K562 (cell line): ENCODE data around the gene LTBP2. TPM values are rescaled to one million over a fixed set of nuclear protein-coding genes. Genes with fewer than 3 reads are reported as not detected.

Source experiments
- ATAC-seq: fragments of 200-7000 bp; cut with Tn5 transposase; 3 replicates; pipeline ENCODE4 v1.9.1; 2020; ENCODE audit warnings: moderate library complexity
- BruUV-seq: library from RNA; stranded (reverse); fragments of 400-500 nt; replicated peaks from 2 replicates; lab custom pipeline; 2021; lab: Mats Ljungman, UMichigan
- CTCF ChIA-PET: fragments of 300-600 bp; formaldehyde crosslinking; extraction: SDS; loops from one replicate; lab custom pipeline; 2021; ENCODE audit warnings: low intra/inter-chr PET ratio; lab: Yijun Ruan, JAX
- POLR2A ChIA-PET: fragments of 300-600, 350-650 bp; sonication (Branson Sonifier 250); formaldehyde crosslinking; extraction: SDS; loops from one replicate; lab custom pipeline; 2021; ENCODE audit warnings: antibody characterized with exemption, inconsistent platforms; lab: Yijun Ruan, JAX
- DNase-seq, 4 experiments: peaks; one replicate each; pipeline versions ENCODE4 v3.0.0 to v3.0.0-alpha.2; 2011 to 2018; ENCODE audit warnings: low spot score in 3 of 4, mixed read lengths in 3 of 4; ENCODE audit errors: extremely low read depth in 1 of 4
- FAIRE-seq: peaks from 2 replicates; lab custom pipeline; 2011; peaks lifted over from hg19 to GRCh38; lab: Jason Lieb, UNC
- H2AFZ ChIP-seq: 2 replicates; pipeline ENCODE4 v1.6.0; 2011; ENCODE audit warnings: low read depth, low read length, control low read depth, inconsistent platforms
- H3K27ac ChIP-seq: fragments of 200-600 bp; 3 replicates; pipeline ENCODE4 v1.8.0; 2011; ENCODE audit warnings: low read depth, mild to moderate bottlenecking, control low read depth, inconsistent platforms, low read length, moderate library complexity, mixed read lengths; ENCODE audit errors: extremely low read depth
- H3K27me3 ChIP-seq, 2 experiments: fragments of 300-600 bp in 1 of 2; 2 replicates in 1 of 2; 3 replicates in 1 of 2; pipeline versions ENCODE4 v1.6.0 to v1.8.0; 2011; ENCODE audit warnings: inconsistent platforms in 2 of 2, low read length in 2 of 2, mild to moderate bottlenecking in 1 of 2, mixed read lengths in 1 of 2, moderate library complexity in 1 of 2; ENCODE audit not compliant: control insufficient read depth in 2 of 2, insufficient read depth in 2 of 2
- H3K36me3 ChIP-seq: fragments of 300-600 bp; 3 replicates; pipeline ENCODE4 v1.8.0; 2011; ENCODE audit warnings: mild to moderate bottlenecking, low read length, inconsistent platforms; ENCODE audit not compliant: control insufficient read depth, insufficient read depth
- H3K4me1 ChIP-seq, 2 experiments: fragments of 200-600 bp in 1 of 2; replicated peaks in 1 of 2; 2 replicates in 1 of 2; 3 replicates in 1 of 2; pipeline versions ENCODE4 v1.5.1 to v1.8.0; 2011; ENCODE audit warnings: inconsistent platforms in 2 of 2, low read length in 2 of 2, mild to moderate bottlenecking in 1 of 2, mixed read lengths in 1 of 2, moderate library complexity in 1 of 2; ENCODE audit not compliant: control insufficient read depth in 2 of 2, insufficient read depth in 2 of 2
- H3K4me2 ChIP-seq: 2 replicates; pipeline ENCODE4 v1.6.1; 2011; ENCODE audit warnings: low read length, control low read depth, inconsistent platforms, mixed read lengths; ENCODE audit not compliant: insufficient read depth
- H3K4me3 ChIP-seq: fragments of 200-600 bp; sonication (generic), shearing (Covaris generic); 2 replicates; pipeline ENCODE4 v1.5.1; 2016; ENCODE audit warnings: control low read depth, inconsistent platforms
- H3K79me2 ChIP-seq: fragments of 200-600 bp; 3 replicates; pipeline ENCODE4 v1.8.0; 2011; ENCODE audit warnings: low read length, inconsistent platforms; ENCODE audit not compliant: control insufficient read depth, insufficient read depth
- H3K9ac ChIP-seq, 2 experiments: 2 replicates each; pipeline versions ENCODE4 v1.6.0 to v1.6.1; 2011; ENCODE audit warnings: low read depth in 2 of 2, low read length in 2 of 2, control low read depth in 1 of 2, inconsistent platforms in 1 of 2, mild to moderate bottlenecking in 1 of 2, mixed read lengths in 1 of 2; ENCODE audit not compliant: insufficient read depth in 1 of 2
- H3K9me1 ChIP-seq: one replicate; pipeline ENCODE4 v1.6.0; 2011; ENCODE audit warnings: inconsistent platforms, mild to moderate bottlenecking, low read length, moderate library complexity; ENCODE audit not compliant: control insufficient read depth, insufficient read depth
- H3K9me3 ChIP-seq: replicated peaks from 2 replicates; pipeline ENCODE4 v1.5.1; 2011; ENCODE audit warnings: low read depth, low read length, inconsistent platforms; ENCODE audit not compliant: control insufficient read depth, insufficient read depth
- H4K20me1 ChIP-seq: replicated peaks from 2 replicates; pipeline ENCODE4 v1.6.1; 2011; ENCODE audit warnings: low read length, inconsistent platforms, mixed read lengths; ENCODE audit not compliant: control insufficient read depth, insufficient read depth
- HINFP ChIP-seq: fragments of 450-650 bp; conservative IDR thresholded peaks from 2 replicates; pipeline ENCODE4 v1.6.1; 2016; ENCODE audit warnings: missing genetic modification characterization, low read depth, mild to moderate bottlenecking, control low read depth, missing compliant biosample characterization
- PATZ1 ChIP-seq: fragments of 250-450 bp; sonication (Bioruptor Pico); IDR thresholded peaks from 2 replicates; pipeline ENCODE4 v1.5.0; 2020; ENCODE audit warnings: mild to moderate bottlenecking, borderline replicate concordance
- SMAD4 ChIP-seq: fragments of 250-450 bp; sonication (Bioruptor Pico); conservative IDR thresholded peaks from 2 replicates; pipeline ENCODE4 v1.8.0; 2021; ENCODE audit warnings: inconsistent platforms, mild to moderate bottlenecking, moderate library complexity
- SOX6 ChIP-seq: fragments of 450-650 bp; IDR thresholded peaks from 2 replicates; pipeline ENCODE4 v1.6.1; 2014; ENCODE audit warnings: mild to moderate bottlenecking
- SP1 ChIP-seq: sonication (generic); formaldehyde crosslinking; IDR thresholded peaks from 2 replicates; pipeline ENCODE4 v1.8.1; 2022; ENCODE audit warnings: mild to moderate bottlenecking, missing genetic modification reagents
- ZKSCAN3 ChIP-seq: fragments of 250-450 bp; sonication (Bioruptor Pico); IDR thresholded peaks from 2 replicates; pipeline ENCODE4 v1.4.0; 2020
- ZNF12 ChIP-seq: sonication (generic); formaldehyde crosslinking; IDR thresholded peaks from 2 replicates; pipeline ENCODE4 v1.4.0; 2020; ENCODE audit warnings: mild to moderate bottlenecking, missing genetic modification reagents
- WGBS: fragments of 100-300 bp; shearing (Covaris generic); methylation state at CpG from one replicate; pipeline ENCODE4 v1.1.6; 2016; ENCODE audit warnings: low coverage, mixed read lengths; ENCODE audit not compliant: insufficient coverage; ENCODE audit errors: missing lambda C conversion rate; 5-methylcytosine and 5-hydroxymethylcytosine counted together
- in situ Hi-C: fragments of 300-500 bp; cut with MboI; formaldehyde crosslinking; loops from 4 replicates; pipeline ENCODE4 v1.15.0; 2018; ENCODE audit warnings: inconsistent platforms, mixed read lengths
- intact Hi-C: fragments of 100-400 bp; cut with micrococcal nuclease; formaldehyde crosslinking; loops from 2 replicates; pipeline ENCODE4 v1.14.2; 2022
- polyA plus RNA-seq, 8 experiments: library from polyadenylated mRNA; depleted of rRNA in 4 of 8; stranded (reverse) in 5 of 8; unstranded in 3 of 8; fragments of >200 nt; fragmentation: Nextera tagmentation in 2 of 8; fragmentation: Illumina TruSeq in 1 of 8; extraction: Ambion mirVana in 2 of 8; extraction: Trizol in 1 of 8; gene quantifications; 2 replicates each; pipeline versions ENCODE4 v1.2.1 to v1.2.3, GENCODE V29; 2011 to 2014; ENCODE audit warnings: inconsistent platforms in 1 of 8, missing spikeins in 1 of 8
- total RNA-seq, 7 experiments: library from RNA; depleted of rRNA in 6 of 7; stranded (reverse); fragments of >200 nt in 6 of 7; fragmentation: Illumina TruSeq in 2 of 7; extraction: Trizol in 2 of 7; gene quantifications; 2 replicates each; pipeline versions ENCODE4 v1.2.1 to v1.2.3, GENCODE V29; 2011 to 2021; ENCODE audit warnings: low replicate concordance in 1 of 7
- TF ChIP-seq, protein P1 (sequence below): sonication (generic); formaldehyde crosslinking; IDR thresholded peaks from 2 replicates; pipeline ENCODE4 v1.8.1; 2023; ENCODE audit warnings: missing genetic modification reagents, mild to moderate bottlenecking, borderline replicate concordance
- TF ChIP-seq, protein P2 (sequence below), 2 experiments: fragments of 450-650 bp; conservative IDR thresholded peaks; 2 replicates each; pipeline ENCODE4 v1.6.1; 2017; ENCODE audit warnings: mild to moderate bottlenecking in 2 of 2, moderate library complexity in 2 of 2

Gene LTBP2
- total and polyA plus RNA-seq, 9 of the 15 experiments (the other 6 are each of a cell fraction or from before 2014, with no cell fraction given), result under 0.01 to 0.18 (median 0.03) TPM; not detected in 3

DNA sequence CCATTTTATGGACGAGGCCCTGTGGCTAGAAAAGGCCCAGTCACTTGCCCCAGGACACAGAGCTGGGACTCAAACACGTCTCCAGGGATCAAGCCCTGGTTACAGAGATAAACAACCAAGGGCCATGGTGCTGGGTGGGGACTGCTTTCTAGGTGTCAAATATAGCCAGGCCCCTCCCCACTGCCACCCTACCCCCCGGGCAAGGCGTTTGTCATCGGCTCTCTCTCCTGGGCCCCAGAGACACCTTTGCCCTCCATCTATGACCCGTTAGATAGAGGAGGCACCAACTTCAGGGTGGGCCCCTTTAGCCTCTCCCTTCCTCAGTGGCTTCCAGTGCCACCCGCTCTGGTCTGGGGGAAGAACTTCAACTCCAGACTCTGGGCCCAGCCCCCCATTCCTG is 18.0 kb downstream of the LTBP2 start:
- Histone ChIP-seq H3K27ac (no peak overlapping the region), H2AFZ (no peak overlapping the region), H4K20me1 (no peaks in the 10 kb centered on the region), H3K36me3 (no peaks in the 10 kb centered on the region), H3K9ac (no peak overlapping the region), H3K79me2 (no peaks in the 10 kb centered on the region), H3K9me1 (no peaks in the 10 kb centered on the region), H3K27me3 (peaks cover 0 to 42% of the 10 kb centered on the region in 2 experiments; a peak in 2 of 5 replicates), H3K4me1 (no peaks in the 10 kb centered on the region; a peak in 2 of 5 replicates), H3K9me3 (no peaks in the 10 kb centered on the region), H3K4me3 (no peak overlapping the region), H3K4me2 (no peak overlapping the region)
- intact Hi-C loops, result no loop called here
- in situ Hi-C loops, result no loop called here
- ChIA-PET POLR2A (interaction anchor here (0.9 to 1.4 kb wide), 2 partner anchors 10 to 256 kb away, joined by 3 to 4 read pairs; no protein-coding TSS in a partner anchor), CTCF (no interaction called here)
- FAIRE-seq, result no peak
- no peak for ATAC-seq
- DNase-seq, result no peak
- no TSS peak for BruUV-seq
- WGBS, result 23% methylated on average over 4 of the region's 7 CpGs
- no peak for TF ChIP-seq SMAD4 (CRISPR knock-in tag)
- TF ChIP-seq, protein P1, sequence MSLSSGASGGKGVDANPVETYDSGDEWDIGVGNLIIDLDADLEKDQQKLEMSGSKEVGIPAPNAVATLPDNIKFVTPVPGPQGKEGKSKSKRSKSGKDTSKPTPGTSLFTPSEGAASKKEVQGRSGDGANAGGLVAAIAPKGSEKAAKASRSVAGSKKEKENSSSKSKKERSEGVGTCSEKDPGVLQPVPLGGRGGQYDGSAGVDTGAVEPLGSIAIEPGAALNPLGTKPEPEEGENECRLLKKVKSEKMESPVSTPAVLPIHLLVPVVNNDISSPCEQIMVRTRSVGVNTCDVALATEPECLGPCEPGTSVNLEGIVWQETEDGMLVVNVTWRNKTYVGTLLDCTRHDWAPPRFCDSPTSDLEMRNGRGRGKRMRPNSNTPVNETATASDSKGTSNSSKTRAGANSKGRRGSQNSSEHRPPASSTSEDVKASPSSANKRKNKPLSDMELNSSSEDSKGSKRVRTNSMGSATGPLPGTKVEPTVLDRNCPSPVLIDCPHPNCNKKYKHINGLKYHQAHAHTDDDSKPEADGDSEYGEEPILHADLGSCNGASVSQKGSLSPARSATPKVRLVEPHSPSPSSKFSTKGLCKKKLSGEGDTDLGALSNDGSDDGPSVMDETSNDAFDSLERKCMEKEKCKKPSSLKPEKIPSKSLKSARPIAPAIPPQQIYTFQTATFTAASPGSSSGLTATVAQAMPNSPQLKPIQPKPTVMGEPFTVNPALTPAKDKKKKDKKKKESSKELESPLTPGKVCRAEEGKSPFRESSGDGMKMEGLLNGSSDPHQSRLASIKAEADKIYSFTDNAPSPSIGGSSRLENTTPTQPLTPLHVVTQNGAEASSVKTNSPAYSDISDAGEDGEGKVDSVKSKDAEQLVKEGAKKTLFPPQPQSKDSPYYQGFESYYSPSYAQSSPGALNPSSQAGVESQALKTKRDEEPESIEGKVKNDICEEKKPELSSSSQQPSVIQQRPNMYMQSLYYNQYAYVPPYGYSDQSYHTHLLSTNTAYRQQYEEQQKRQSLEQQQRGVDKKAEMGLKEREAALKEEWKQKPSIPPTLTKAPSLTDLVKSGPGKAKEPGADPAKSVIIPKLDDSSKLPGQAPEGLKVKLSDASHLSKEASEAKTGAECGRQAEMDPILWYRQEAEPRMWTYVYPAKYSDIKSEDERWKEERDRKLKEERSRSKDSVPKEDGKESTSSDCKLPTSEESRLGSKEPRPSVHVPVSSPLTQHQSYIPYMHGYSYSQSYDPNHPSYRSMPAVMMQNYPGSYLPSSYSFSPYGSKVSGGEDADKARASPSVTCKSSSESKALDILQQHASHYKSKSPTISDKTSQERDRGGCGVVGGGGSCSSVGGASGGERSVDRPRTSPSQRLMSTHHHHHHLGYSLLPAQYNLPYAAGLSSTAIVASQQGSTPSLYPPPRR (CRISPR knock-in tag), result no peak
- TF ChIP-seq, protein P2, sequence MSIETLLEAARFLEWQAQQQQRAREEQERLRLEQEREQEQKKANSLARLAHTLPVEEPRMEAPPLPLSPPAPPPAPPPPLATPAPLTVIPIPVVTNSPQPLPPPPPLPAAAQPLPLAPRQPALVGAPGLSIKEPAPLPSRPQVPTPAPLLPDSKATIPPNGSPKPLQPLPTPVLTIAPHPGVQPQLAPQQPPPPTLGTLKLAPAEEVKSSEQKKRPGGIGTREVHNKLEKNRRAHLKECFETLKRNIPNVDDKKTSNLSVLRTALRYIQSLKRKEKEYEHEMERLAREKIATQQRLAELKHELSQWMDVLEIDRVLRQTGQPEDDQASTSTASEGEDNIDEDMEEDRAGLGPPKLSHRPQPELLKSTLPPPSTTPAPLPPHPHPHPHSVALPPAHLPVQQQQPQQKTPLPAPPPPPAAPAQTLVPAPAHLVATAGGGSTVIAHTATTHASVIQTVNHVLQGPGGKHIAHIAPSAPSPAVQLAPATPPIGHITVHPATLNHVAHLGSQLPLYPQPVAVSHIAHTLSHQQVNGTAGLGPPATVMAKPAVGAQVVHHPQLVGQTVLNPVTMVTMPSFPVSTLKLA (conservative IDR thresholded peaks at IDR 0.05), result no peak
- no peak for TF ChIP-seq ZNF12
- TF ChIP-seq SOX6, result no peak
- TF ChIP-seq HINFP (tag), result no peak
- no peak for TF ChIP-seq SP1 (CRISPR knock-in tag)
- TF ChIP-seq ZKSCAN3, result no peak
- no peak for TF ChIP-seq PATZ1 (CRISPR knock-in tag)
